SK-MEL-5 (cell line): ENCODE results near the gene ADGRE1. TPM values are rescaled to one million over a fixed set of nuclear protein-coding genes. Genes with fewer than 3 reads are reported as not detected.
A peak's percentile ranks its signal among the peaks of the same experiment; 100 is the strongest.
"Not testable (repeated sequence)": the region's sequence is repeated elsewhere in the genome, so short reads cannot be mapped to it uniquely, and the experiment has no call there.

ENCODE experiments used
- DNase-seq: peaks from one replicate; pipeline ENCODE4 v3.0.0-alpha.2; 2016; ENCODE audit warnings: low read depth, low spot score
- in situ Hi-C: cut with HindIII; loops from 2 replicates; pipeline ENCODE4 v1.10.0; 2016; ENCODE audit warnings: low sequenced_read_pairs, high pct_unique_total_duplicates, low pct_unique_long_range_greater_than_20kb
- total RNA-seq: library from RNA; depleted of rRNA; stranded (reverse); fragments of >200 nt; shearing (Covaris generic); gene quantifications from 2 replicates; pipeline ENCODE4 v1.2.3, GENCODE V29; 2014

Gene ADGRE1
- total RNA-seq, 1 experiment from 2014 or later: 0.08 TPM

DNA sequence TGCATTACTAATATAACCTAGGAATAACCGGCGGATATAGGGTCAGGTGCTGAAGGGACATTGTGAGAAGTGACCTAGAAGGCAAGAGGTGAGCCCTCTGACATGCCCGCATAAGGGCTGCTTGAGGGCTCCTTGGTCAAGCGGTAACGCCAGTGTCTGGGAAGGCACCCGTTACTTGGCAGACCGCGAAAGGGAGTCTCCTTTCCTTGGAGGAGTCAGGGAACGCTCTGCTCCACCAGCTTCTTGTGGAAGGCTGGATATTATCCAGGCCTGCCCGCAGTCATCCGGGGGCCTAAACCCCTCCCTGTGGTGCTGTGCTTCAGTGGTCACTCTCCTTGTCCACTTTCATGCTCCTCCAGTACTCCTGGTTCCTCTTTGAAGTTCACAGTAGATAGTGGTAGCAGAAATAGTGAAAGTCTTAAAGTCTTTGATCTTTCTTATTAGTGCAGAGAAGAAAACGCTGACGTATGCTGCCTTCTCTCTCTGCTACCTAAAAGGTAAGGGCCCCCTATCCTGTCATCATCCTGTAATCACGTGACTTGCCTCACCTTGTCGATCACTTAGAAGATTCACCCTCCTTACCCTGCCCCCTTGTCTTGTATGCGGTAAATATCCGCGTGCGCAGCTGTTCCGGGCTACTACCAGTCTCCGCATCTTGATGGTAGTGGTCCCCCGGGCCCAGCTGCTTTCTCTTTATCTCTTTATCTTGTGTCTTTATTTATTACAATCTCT, 18.1 kb upstream of the ADGRE1 start:
- in situ Hi-C loops, DNase-seq: not testable (repeated sequence)

DNA sequence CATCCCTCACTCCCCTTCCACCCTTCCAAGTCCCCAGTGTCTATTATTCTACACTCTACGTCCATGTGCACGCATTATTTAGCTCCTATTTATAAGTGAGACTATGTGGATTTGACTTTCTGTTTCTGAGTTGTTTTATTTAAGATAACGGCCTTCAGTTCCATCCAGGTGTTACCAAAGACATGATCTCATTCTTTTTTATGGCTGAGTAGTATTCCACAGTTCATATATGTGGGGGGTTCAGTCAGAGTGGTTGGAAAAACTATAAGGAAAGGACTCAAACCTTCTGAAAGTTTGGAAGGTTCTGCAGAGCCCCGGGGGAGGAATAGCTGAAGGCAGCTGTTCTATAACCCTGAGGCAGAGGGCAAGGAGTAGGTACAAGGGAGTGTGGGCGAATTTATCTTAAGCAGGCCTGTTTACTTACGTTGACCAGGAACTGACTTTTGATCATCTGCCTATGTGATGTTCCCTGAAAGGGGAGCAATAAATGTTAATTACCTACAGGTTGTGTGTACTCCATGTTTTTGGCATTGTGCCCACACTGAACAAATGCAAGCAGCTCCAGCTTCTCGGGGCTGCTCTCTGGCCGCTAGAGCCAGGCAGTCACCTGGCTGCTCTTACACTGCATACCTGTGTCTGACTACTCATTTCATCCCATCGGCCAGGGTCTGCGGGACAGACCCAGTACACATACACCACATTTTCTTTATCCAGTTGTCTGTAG, 13.5 kb upstream of the ADGRE1 start:
- in situ Hi-C loops: no loop called here

DNA sequence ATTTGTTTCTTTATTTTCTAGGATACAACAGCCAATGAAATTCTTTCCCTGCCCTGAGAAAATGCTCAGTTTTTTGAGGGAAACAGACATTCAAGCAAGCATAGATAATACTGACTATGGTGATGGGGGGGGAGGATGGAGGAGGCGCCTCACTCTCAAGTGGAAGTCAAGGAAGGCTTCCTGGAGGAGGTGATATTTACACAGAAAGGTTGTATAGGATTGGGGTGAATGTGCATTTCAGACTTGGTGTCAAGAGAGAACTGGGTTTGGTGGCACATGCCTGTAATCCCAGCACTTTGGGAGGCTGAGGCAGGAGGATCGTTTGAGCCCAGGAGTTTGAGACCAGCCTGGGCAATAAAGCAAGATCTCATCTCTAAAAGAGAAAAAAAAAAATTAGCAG, 12.2 kb upstream of the ADGRE1 start:
- no peak for DNase-seq
- in situ Hi-C loops: no loop called here

More for the DNA sequence above, 13.5 kb upstream of the ADGRE1 start:
- DNase-seq: no peak

DNA sequence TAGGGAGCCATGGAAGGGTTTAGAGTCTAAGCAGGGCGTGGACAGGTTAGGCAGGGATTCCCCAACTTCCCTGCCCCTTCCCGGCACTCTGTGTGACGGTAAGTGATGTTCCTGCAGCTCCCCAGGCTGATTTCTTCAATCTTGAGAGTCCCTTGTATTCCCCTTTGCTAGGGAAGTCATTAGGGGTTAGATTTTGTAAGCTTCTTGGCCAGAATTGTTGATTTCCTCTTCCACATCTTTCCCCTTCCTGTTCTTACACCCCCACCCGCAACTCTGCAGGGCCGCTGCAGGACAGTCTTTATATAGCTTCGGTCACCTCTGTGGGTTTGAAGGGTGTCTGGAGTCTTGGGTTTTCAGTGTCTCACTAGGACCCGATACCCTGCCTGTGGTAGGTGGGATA, 10.6 kb upstream of the ADGRE1 start:
- no peak for DNase-seq
- in situ Hi-C loops: no loop called here

DNA sequence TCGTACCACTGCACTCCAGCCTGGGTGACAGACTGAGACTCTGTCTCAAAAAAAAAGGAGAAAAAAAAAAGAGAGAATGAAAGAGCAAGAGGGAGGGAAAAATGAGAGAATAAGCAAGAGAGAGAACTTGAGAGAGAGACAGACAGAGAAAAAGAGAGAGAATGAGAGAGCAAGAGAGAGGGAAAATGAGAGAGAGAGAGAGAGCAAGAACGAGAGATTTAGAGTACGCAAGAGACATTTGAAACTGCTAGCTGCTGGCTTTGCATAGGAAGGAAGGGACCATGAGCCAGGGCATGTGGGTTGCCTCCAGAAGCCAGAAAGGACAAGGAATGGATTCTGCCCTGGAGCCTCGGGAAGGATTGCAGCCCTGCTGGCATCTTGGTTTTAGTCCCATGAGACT, 9.6 kb upstream of the ADGRE1 start:
- DNase-seq: no peak
- in situ Hi-C loops: no loop called here

DNA sequence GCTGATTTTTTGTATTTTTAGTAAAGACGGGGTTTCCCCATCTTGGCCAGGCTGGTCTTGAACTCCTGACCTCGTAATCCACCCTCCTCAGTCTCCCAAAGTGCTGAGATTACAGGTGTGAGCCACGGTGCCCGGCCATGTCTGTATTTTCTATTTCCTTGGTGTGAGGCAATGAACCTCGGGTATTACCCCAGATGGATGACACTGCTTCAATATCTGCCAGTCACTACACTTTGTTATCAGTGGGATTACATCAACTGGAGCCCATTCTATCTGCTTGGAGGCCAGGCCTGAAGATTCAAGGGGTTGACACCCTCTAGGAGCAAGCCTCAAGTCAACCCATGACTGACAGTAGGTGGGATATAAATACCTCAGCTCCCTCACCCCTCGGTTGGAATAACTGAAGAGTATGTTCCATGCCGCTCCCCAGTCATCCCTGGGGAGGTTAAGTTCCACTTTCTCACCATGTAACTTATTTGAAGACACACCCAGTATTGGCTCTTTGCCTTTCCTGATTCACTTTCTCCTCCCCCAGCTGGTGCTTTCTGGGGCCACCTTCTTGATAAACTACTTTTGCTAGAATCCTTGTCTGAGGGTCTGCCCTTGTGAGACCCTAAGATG, 992 bp upstream of the ADGRE1 start:
- DNase-seq: no peak
- in situ Hi-C loops: no loop called here

DNA sequence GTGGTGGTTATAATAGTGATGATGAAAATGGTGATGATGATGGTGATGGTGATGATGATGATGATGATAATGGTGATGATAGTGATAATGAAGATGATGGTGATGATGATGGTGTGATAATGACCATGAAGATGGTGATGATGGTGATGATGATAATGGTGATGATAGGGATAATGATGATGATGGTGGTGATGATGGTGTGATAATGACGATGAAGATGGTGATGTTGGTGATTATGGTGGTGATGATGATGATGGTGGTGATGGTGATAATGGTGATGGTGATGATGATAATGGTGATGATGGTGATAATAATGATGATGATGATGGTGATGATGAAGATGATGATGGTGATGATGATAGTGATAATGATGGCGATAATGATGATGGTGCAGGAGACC, 1.6 kb downstream of the ADGRE1 start:
- no peak for DNase-seq
- in situ Hi-C loops: no loop called here

DNA sequence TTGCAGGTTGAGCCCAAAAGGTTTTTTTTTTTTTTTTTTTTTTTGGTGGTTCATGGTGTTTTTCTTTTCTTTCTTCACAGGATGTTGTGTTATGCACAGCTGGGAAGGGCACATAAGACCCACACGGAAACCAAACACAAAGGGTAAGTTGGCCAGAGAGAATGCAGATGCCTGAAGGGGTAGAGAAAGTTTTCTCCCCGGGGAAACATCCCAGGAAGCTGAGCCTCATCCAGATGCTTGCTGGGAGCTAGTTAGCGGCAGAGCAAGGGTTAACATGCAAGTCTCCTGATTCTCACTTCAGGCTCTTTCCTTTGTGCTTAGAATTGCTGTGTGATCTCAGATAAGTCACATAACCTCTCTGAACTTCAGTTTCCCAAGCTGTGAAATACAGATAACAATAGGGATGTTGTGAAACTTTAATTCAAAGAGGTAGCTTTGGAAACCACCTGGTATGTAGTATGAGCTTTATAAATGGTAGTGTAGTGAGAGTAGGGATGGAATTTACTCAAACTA, 3.1 kb downstream of the ADGRE1 start:
- no peak for DNase-seq
- in situ Hi-C loops: no loop called here

DNA sequence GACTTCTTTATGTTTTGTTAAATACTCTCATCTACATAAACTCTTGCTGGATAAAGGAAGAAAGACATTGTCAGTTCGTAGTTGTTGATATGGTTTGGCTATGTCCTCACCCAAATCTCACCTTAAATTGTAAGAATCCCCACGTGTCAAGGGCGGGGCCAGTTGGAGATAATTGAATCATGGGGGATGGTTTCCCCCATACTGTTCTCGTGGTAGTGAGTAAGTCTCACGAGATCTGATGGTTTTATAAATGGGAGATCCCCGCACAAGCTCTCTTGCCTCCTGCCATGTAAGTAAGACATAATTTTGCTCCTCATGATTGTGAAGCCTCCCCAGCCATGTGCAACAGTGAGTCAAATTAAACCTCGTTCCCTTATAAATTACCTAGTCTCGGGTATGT, 3.6 kb downstream of the ADGRE1 start:
- peak; percentile 8 for DNase-seq
- in situ Hi-C loops: no loop called here

DNA sequence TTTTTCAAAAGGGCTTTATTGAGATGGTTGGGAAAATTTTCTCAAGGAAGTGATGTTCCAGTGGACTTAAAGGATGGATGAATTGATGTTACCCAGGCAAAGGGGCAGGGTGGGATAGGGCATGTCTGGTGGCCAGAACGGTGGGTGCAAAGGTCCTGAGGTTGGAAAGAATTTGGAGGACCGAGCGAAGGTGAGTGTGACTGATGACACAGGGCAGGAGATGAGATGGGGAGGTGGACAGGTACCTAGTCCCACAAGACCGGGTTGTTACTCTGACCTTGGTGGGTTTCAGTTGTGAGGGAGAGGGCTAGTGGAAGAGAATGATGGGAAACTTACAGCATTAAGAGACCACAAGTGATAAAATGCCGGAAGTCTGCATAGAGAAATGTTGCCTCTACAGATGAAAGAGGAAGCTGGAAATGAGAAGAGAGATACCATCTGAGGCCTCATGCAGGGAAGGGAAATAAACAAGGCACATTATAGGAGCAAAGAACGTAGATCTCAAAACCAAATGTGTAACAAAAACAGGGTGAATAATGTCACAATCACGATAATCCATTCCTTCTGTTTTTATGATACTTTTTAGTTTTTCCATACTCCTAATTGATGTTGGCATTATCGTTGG, 4.5 kb downstream of the ADGRE1 start:
- DNase-seq: no peak
- in situ Hi-C loops: no loop called here

DNA sequence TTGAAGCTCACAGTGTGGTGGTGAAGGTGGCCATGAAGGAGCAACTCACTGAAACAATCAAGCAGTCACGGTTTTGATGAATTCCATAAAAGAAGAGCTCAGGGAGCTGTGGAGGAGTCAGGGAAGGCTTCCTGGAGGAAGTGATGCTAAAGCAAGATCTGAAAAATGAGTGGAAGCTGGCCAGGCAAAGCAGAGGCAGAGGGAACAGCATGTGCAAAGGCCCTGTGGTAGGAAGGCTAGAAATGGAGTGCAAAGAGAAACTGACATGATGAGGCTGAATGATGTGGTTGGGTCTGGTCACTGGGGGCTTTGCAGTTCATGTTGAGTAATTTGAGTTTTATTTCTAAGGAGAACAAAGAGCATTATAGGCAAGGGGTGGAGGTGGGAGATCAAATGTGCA, 6.9 kb downstream of the ADGRE1 start:
- in situ Hi-C loops: no loop called here
- DNase-seq: no peak

DNA sequence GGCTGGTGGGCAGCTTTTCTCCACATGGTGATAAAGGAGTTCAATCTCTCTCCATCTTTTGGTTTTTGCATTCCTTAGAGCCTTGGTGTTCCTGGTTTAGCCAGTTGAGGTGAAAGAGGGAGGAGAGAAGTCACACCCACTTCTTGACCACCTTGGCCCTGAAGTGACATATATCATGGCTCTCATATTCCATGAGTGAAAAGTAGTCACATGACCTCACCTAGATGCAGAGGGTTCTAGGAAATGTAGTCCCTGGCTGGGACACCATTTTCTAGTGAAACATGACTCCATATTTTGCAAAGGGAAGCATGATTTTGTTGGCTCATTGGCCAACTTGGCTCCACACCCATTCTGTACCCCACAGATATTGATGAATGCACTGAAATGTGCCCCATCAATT, 16.1 kb downstream of the ADGRE1 start:
- no peak for DNase-seq
- in situ Hi-C loops: no loop called here

DNA sequence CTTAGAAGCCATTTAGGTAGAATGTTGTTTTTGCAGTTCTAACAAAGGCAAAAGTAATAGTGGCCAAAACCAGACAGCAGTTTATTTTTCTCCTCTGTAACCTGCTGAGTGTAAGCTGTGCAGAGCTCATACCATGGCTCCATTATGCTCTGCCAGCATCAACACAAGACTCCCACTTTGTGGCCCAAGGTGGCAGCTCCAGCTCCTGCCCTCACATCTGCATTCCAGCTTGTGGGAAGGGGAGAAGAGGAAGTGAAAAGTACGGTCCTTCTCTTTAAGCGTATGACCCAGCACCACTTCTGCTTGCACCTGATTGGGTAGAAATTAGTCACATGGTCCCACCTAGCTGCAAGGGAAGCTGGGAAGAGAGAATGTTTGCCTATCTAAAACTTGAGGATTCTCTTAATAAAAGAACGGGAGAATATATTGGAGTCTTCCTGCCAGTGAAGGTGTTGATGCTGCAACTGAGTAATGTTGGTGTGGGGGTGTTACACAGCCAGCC, 19.2 kb downstream of the ADGRE1 start:
- no peak for DNase-seq
- in situ Hi-C loops: no loop called here

DNA sequence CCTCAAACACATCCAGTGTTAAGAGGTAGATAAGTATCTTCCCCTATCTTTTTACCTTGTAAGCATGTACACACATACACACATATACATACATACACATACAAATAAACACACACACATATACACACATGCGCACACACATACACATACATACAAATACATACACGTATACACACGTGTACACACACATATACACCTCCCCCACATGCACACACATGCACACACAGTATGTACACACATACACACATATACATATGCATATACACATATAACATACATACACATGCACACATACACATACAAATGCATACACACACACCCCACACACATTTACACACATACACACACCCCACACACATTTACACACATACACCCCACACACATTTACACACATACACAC, 24.1 kb downstream of the ADGRE1 start:
- in situ Hi-C loops: no loop called here
- DNase-seq: no peak

DNA sequence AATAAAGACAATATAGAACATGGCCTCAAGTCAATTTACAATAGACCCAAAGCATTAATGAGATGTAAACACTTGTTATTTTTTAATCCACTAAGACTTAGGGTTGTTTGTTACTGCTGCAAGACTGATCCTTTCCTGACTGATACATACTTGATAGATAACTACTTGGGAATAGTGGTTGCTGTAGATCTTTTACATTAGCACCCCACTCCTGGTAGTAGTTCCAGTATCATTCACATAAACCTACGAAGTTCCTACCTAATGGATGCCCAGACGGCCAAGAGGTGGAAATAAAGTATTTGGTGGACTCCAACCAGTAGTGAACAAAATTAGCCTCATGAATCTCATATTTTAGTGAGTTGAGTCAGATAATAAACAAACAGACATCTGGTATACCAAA, 26.9 kb downstream of the ADGRE1 start:
- in situ Hi-C loops: no loop called here
- no peak for DNase-seq

DNA sequence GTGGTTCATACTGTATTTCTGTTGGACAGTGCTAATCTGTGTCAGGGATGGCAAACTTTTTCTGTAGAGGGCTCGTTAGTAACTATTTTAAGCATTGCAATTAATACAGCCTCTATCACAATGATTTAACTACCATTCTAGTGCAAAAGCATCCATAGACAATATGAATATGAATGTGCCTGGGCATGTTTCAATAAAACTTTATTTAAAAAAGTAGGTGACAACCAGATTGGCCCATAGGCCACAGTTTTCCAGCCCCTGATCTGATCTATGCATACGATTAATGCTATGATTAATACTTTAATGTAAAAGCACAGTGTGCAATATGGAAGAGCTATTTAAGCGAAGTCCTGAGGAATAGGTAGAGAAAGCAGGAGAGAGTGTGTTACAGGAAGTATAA, 29.6 kb downstream of the ADGRE1 start:
- in situ Hi-C loops: no loop called here
- no peak for DNase-seq

DNA sequence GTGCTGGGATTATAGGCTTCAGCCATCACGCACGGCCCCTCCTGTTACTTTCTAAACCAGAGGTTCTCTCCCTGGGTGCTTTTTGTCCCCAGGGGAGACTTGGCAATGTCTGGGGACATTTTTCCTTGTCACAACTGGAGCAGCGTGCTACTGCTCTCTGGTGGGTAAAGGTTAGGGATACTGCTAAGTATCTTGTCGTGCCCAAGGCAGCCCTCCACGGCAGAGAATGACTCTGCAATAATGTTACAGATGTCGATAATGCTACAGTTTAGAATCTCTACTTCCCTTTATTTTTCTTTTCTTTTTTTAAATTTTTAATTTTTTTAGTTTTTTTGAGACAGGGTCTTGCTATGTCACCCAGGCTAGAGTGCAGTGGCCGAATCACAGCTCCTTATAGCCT, 38.0 kb downstream of the ADGRE1 start:
- no peak for DNase-seq
- in situ Hi-C loops: no loop called here
